T-cell (primary cell): Measurements from ENCODE around the gene PLS1. TPM values are rescaled to one million over a fixed set of nuclear protein-coding genes. Genes with fewer than 3 reads are reported as not detected.
"Not testable (repeated sequence)": the region's sequence is repeated elsewhere in the genome, so short reads cannot be mapped to it uniquely, and the experiment has no call there.

Source experiments
- ATAC-seq, 4 experiments: fragments of 200-7000 bp in 3 of 4; fragments of 150-1000 bp in 1 of 4; cut with Tn5 transposase; replicated peaks in 1 of 4; 1 replicate in 3 of 4; 2 replicates in 1 of 4; pipeline ENCODE4 v1.10.0; 2021; ENCODE audit warnings: moderate library complexity in 3 of 4, mild to moderate bottlenecking in 2 of 4, moderate number of reproducible peaks in 1 of 4
- CTCF ChIA-PET, 2 donors: fragments of 300-600 bp; sonication (Branson Sonifier 250); formaldehyde crosslinking; loops; one replicate each; lab custom pipeline; 2022; ENCODE audit warnings: antibody characterized with exemption in 2 of 2; lab: Charles Lee
- POLR2A ChIA-PET, 2 donors: fragments of 300-600 bp; sonication (Branson Sonifier 250); formaldehyde crosslinking; loops; one replicate each; lab custom pipeline; 2022; ENCODE audit warnings: antibody characterized with exemption in 2 of 2; lab: Charles Lee
- DNase-seq, 35 experiments: peaks; one replicate each; pipeline versions ENCODE4 v3.0.0 to v3.0.0-alpha.2; 2013 to 2023
- H3K27ac ChIP-seq: one replicate; pipeline ENCODE4 v1.5.1; 2013; ENCODE audit warnings: low read length
- H3K27me3 ChIP-seq, 2 experiments: replicated peaks in 1 of 2; 1 replicate in 1 of 2; 2 replicates in 1 of 2; pipeline versions ENCODE4 v1.6.1 to v1.7.0; 2013; ENCODE audit warnings: low read length in 1 of 2, mixed read lengths in 1 of 2; ENCODE audit not compliant: control insufficient read depth in 2 of 2, insufficient read depth in 2 of 2; ENCODE audit errors: extremely low read depth in 1 of 2
- H3K36me3 ChIP-seq, 2 donors: 1 replicate in 1 of 2; 2 replicates in 1 of 2; pipeline versions ENCODE4 v1.6.1 to v1.7.0; 2013; ENCODE audit warnings: low read length in 1 of 2; ENCODE audit not compliant: control insufficient read depth in 2 of 2, insufficient read depth in 1 of 2; ENCODE audit errors: extremely low read depth in 1 of 2
- H3K4me1 ChIP-seq, 2 experiments: 1 replicate in 1 of 2; 2 replicates in 1 of 2; pipeline versions ENCODE4 v1.6.1 to v1.7.0; 2013; ENCODE audit warnings: low read length in 2 of 2, mixed read lengths in 1 of 2; ENCODE audit not compliant: insufficient read depth in 2 of 2, control insufficient read depth in 1 of 2; ENCODE audit errors: extremely low read depth in 1 of 2
- H3K4me3 ChIP-seq, 2 donors: 1 replicate in 1 of 2; 2 replicates in 1 of 2; pipeline versions ENCODE4 v1.5.1 to v1.7.0; 2013; ENCODE audit warnings: mild to moderate bottlenecking in 2 of 2, low read length in 1 of 2, moderate library complexity in 1 of 2; ENCODE audit not compliant: control insufficient read depth in 1 of 2; ENCODE audit errors: extremely low read depth in 1 of 2
- H3K9me3 ChIP-seq: 2 replicates; pipeline ENCODE4 v1.7.0; 2013
- H3K27ac Mint-ChIP-seq, 2 donors: one replicate each; pipeline ENCODE4 v1.8.0; 2020 to 2021; ENCODE audit warnings: mild to moderate bottlenecking in 2 of 2, mixed read lengths in 2 of 2
- H3K27me3 Mint-ChIP-seq, 2 donors: one replicate each; pipeline ENCODE4 v1.8.0; 2021 to 2022; ENCODE audit warnings: mixed read lengths in 2 of 2
- H3K36me3 Mint-ChIP-seq: one replicate; pipeline ENCODE4 v1.8.0; 2021; ENCODE audit warnings: mixed read lengths
- H3K4me1 Mint-ChIP-seq, 3 donors: one replicate each; pipeline ENCODE4 v1.8.0; 2020 to 2022; ENCODE audit warnings: mixed read lengths in 3 of 3, mild to moderate bottlenecking in 1 of 3
- H3K4me3 Mint-ChIP-seq, 3 donors: one replicate each; pipeline ENCODE4 v1.8.0; 2020 to 2022; ENCODE audit warnings: mild to moderate bottlenecking in 3 of 3, mixed read lengths in 3 of 3, moderate library complexity in 3 of 3
- H3K9me3 Mint-ChIP-seq, 3 donors: one replicate each; pipeline ENCODE4 v1.8.0; 2020 to 2022; ENCODE audit warnings: mixed read lengths in 3 of 3
- WGBS: methylation state at CpG from one replicate; pipeline ENCODE4 v1.1.5; 2013; ENCODE audit warnings: missing lambda C conversion rate; ENCODE audit not compliant: insufficient coverage; 5-methylcytosine and 5-hydroxymethylcytosine counted together
- total RNA-seq, 35 experiments: library from RNA in 6 of 35; stranded (reverse) in 6 of 35; fragments of 120-200 nt in 1 of 35; gene quantifications; one replicate each; pipeline versions ENCODE4 v1.2.1 to v1.2.4 and lab custom pipeline; 2013 to 2026

The PLS1 gene
- total RNA-seq, 5 donors from 2014 or later (not counting 1 experiment from before 2014, with no cell fraction given), result 0.84 to 3.6 (median 1.8) TPM

DNA sequence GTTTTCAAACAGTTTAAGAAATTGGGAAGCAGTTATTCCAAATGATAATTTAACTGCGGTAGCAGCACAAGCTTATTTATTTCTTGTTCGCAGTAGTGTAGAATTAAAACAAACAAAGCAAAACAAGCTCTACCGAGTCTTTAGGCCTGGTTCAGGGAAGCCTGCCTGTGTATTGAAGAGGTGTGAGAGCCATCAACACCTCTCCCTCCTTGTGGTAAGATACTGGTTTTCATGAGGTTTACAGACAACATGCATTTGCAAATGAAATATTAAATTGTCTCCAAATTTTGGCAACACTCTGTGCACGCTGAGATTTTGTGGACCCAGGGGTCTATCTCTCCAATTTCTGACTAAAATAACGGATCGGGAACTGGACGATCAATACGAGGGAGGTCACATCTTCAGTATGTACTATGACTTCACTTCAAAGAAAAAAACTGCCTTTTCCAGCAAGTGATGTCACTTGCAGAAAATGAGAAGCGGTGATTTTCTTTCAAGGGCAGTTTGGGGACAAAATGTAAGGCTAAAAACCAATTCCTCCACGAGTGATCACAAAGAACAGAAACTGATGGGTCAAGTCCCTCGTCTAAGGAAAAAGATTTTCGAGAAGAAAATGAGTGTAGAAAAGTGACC, 18.4 kb upstream of the PLS1 start:
- H3K27ac Mint-ChIP-seq, result peak overlapping the region; percentile 97 to 98
- WGBS, result 0% methylated on average over 3 of the region's 12 CpGs

GRCh38 chr3:142578329-142579223, 17.6 kb upstream of the PLS1 start, which contains the start of gene ATR:
Gene ATR, minus strand, starts transcription at chr3:142578733. Its CDS starts 29 bp downstream, at chr3:142578704.
- peak; percentile 92 to 94 (median 93) for ATAC-seq

More for the DNA sequence above, 18.4 kb upstream of the PLS1 start:
- ChIA-PET POLR2A (interaction anchor here in 1 of 2 donors (0.6 to 1.3 kb wide), 5 partner anchors 19 to 424 kb away, joined by 3 to 11 read pairs (median 4); partner anchors contain the start of genes U2SURP and XRN1), CTCF (interaction anchor here (0.5 to 2.3 kb wide), 8 partner anchors 8 to 1826 kb away, joined by 3 to 9 read pairs (median 4); partner anchors contain the start of gene U2SURP (in 1 of the 2))
- Mint-ChIP-seq H3K4me1 (peaks cover 55 to 62% (median 58%) of the 10 kb centered on the region in 3 donors), H3K27me3 (peaks cover 0 to 2% of the 10 kb centered on the region in 2 donors), H3K4me3 (peak overlapping the region; percentile 93 to 97 (median 96)), H3K9me3 (no peaks in the 10 kb centered on the region), H3K36me3 (peaks cover 6% of the 10 kb centered on the region)
- H3K9me3 ChIP-seq, result no peaks in the 10 kb centered on the region
- DNase-seq (peak in 3 of 35 experiments; percentile 5 to 49 (median 19)), ATAC-seq (no peak)
- peaks cover 14 to 21% of the 10 kb centered on the region in 2 experiments for H3K4me1 ChIP-seq
- peaks cover 0 to 4% of the 10 kb centered on the region in 2 donors for H3K36me3 ChIP-seq
- peak overlapping the region; percentile 94 to 96 for H3K4me3 ChIP-seq
- peak overlapping the region; percentile 98 for H3K27ac ChIP-seq
- H3K27me3 ChIP-seq, result peaks cover 0 to 6% of the 10 kb centered on the region in 2 experiments

DNA sequence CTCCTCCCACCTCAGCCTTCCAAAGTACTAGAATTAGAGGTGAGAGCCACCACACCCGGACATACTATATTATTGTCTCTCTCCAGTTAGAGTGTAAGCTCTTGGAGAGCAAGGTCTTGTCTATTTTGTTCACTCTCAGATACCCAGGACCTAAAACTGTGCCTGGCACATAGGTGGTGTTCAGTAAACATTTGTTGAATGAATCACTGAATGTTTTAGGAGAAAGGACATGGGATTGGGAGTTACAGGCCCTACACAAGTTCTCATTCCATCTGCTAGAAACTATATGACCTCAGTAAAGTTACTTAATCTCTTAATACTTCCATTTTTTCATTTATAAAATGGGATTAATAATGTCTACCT, 16.2 kb upstream of the PLS1 start:
- peaks cover 0 to 13% of the 10 kb centered on the region in 2 experiments for H3K27me3 ChIP-seq
- Mint-ChIP-seq H3K4me1 (peaks cover 42 to 43% (median 43%) of the 10 kb centered on the region in 3 donors), H3K27me3 (peaks cover 4 to 7% of the 10 kb centered on the region in 2 donors), H3K4me3 (peak overlapping the region; percentile 93 to 97 (median 96)), H3K9me3 (no peaks in the 10 kb centered on the region), H3K27ac (peak overlapping the region; percentile 97 to 98), H3K36me3 (peaks cover 6% of the 10 kb centered on the region)
- WGBS, result no CpG with 5 or more reads among the region's 1 CpG
- H3K9me3 ChIP-seq, result no peaks in the 10 kb centered on the region
- peaks cover 0 to 4% of the 10 kb centered on the region in 2 donors for H3K36me3 ChIP-seq
- ATAC-seq (no peak), DNase-seq (no peak)
- ChIA-PET POLR2A (interaction anchor here (0.5 to 1.0 kb wide), 3 partner anchors 9 to 1391 kb away, joined by 3 to 4 read pairs (median 3); partner anchors contain the start of gene U2SURP (in 1 of the 2)), CTCF (interaction anchor here in 1 of 2 donors (0.6 to 1.0 kb wide), 3 partner anchors 10 to 423 kb away, joined by 3 to 5 read pairs (median 3); no protein-coding TSS in a partner anchor)
- H3K27ac ChIP-seq, result peak overlapping the region; percentile 98
- H3K4me3 ChIP-seq, result no peak overlapping the region
- H3K4me1 ChIP-seq, result peaks cover 14 to 19% of the 10 kb centered on the region in 2 experiments

More at GRCh38 chr3:142578329-142579223, 17.6 kb upstream of the PLS1 start, which contains the start of gene ATR:
- DNase-seq, result peak; percentile 91 to 97 (median 94)
- Histone ChIP-seq H3K9me3 (no peaks in the 10 kb centered on the region), H3K27me3 (peaks cover 0 to 6% of the 10 kb centered on the region in 2 experiments), H3K27ac (peak within 1 kb of the TSS; percentile 98), H3K36me3 (peaks cover 0 to 4% of the 10 kb centered on the region in 2 donors), H3K4me1 (peaks cover 14 to 21% of the 10 kb centered on the region in 2 experiments), H3K4me3 (peak within 1 kb of the TSS; percentile 94 to 96)
- Mint-ChIP-seq H3K27ac (peak within 1 kb of the TSS; percentile 97 to 98), H3K4me1 (peaks cover 53 to 56% (median 56%) of the 10 kb centered on the region in 3 donors), H3K4me3 (peak within 1 kb of the TSS; percentile 93 to 97 (median 96)), H3K9me3 (no peaks in the 10 kb centered on the region), H3K36me3 (peaks cover 6% of the 10 kb centered on the region), H3K27me3 (peaks cover 0 to 4% of the 10 kb centered on the region in 2 donors)
- CTCF ChIA-PET, result interaction anchor here (0.6 to 2.3 kb wide), 9 partner anchors 9 to 1827 kb away, joined by 3 to 9 read pairs (median 3); partner anchors contain the start of genes DIPK2A (in 1 of the 2) and U2SURP (in 1 of the 2)
- under 1% methylated on average over 64 of the region's 65 CpGs for WGBS
- POLR2A ChIA-PET, result interaction anchor here (0.6 to 1.3 kb wide), 6 partner anchors 18 to 423 kb away, joined by 3 to 11 read pairs (median 4); partner anchors contain the start of genes U2SURP (in 1 of the 2) and XRN1 (in 1 of the 2)

GRCh38 chr3:142581070-142581469, 15.1 kb upstream of the PLS1 start:
- not testable (repeated sequence) for ATAC-seq, DNase-seq, H3K27me3 Mint-ChIP-seq, H3K36me3 ChIP-seq, H3K27ac ChIP-seq, H3K9me3 ChIP-seq, H3K9me3 Mint-ChIP-seq, H3K4me3 ChIP-seq, H3K36me3 Mint-ChIP-seq, H3K4me3 Mint-ChIP-seq, H3K27ac Mint-ChIP-seq
- POLR2A ChIA-PET, result interaction anchor here in 1 of 2 donors (0.6 to 0.8 kb wide), 2 partner anchors 355 to 1390 kb away, joined by 3 read pairs; no protein-coding TSS in a partner anchor
- Histone ChIP-seq H3K27me3 (peaks cover 0 to 16% of the 10 kb centered on the region in 2 experiments), H3K4me1 (peaks cover 12 to 15% of the 10 kb centered on the region in 2 experiments)
- H3K4me1 Mint-ChIP-seq, result peaks cover 32 to 33% (median 32%) of the 10 kb centered on the region in 3 donors
- WGBS, result 94% methylated on average over 2 of the region's 11 CpGs
- CTCF ChIA-PET, result interaction anchor here in 1 of 2 donors (0.6 to 1.0 kb wide), 2 partner anchors 9 to 422 kb away, joined by 3 read pairs; no protein-coding TSS in a partner anchor

DNA sequence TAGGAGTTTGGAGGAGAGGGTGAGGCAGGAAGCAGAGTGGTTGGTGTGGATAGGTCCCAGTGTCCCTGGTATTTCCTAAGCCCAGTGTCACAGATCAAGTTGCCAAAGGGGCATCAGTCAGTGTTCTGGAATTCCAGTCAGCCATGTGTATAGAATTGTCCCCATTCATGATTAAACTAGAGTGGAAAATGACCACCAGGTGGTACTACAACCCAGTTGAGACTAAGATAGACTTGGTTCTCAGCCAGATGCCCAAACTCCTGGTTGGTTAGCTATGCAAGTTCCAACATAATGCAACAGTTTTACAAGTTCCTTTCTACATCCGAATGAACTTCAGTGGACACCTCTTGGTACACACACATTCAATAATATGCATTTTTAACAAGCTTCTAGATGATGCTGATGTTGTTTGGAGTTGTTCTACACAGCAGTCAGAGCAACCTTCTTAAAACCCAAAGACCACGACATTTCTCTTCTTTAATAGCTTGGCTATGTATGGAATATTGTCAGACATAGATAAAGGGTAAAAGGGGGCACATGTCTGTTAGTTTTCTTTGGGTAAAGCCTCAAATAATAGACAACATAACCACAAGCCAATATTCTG, 9.3 kb upstream of the PLS1 start:
- H3K27ac Mint-ChIP-seq, result no peak overlapping the region
- DNase-seq (peak in 11 of 35 experiments; percentile 5 to 71 (median 16)), ATAC-seq (peak; percentile 58 to 79 (median 74))
- no peaks in the 10 kb centered on the region for H3K4me1 Mint-ChIP-seq
- no peak overlapping the region for H3K4me3 ChIP-seq
- H3K4me1 ChIP-seq, result no peaks in the 10 kb centered on the region
- no CpG with 5 or more reads among the region's 2 CpGs for WGBS
- no peaks in the 10 kb centered on the region for H3K36me3 ChIP-seq
- ChIA-PET CTCF (interaction anchor here (0.6 to 1.5 kb wide), 12 partner anchors 10 to 419 kb away, joined by 3 to 11 read pairs (median 4); partner anchors contain the start of genes TRPC1 (in 1 of the 2) and U2SURP (in 1 of the 2)), POLR2A (no interaction called here)
- no peaks in the 10 kb centered on the region for H3K9me3 Mint-ChIP-seq
- no peaks in the 10 kb centered on the region for H3K9me3 ChIP-seq
- no peak overlapping the region for H3K27ac ChIP-seq
- H3K27me3 Mint-ChIP-seq, result peaks cover 14% of the 10 kb centered on the region in 2 donors
- H3K36me3 Mint-ChIP-seq, result no peaks in the 10 kb centered on the region
- H3K4me3 Mint-ChIP-seq, result no peak overlapping the region
- peaks cover 0 to 11% of the 10 kb centered on the region in 2 experiments for H3K27me3 ChIP-seq
